PC-9 (cell line): ENCODE data around the gene ALG6. TPM values are rescaled to one million over a fixed set of nuclear protein-coding genes. Genes with fewer than 3 reads are reported as not detected.

Source experiments
- BruUV-seq: library from RNA; stranded (reverse); fragments of 400-500 nt; replicated peaks from 2 replicates; lab custom pipeline; 2021; lab: Mats Ljungman, UMichigan
- CTCF ChIA-PET: fragments of 300-600 bp; sonication (Branson Sonifier 250); formaldehyde crosslinking; loops from one replicate; lab custom pipeline; 2022; ENCODE audit warnings: antibody characterized with exemption; lab: Charles Lee
- POLR2A ChIA-PET: fragments of 300-600 bp; sonication (Branson Sonifier 250); formaldehyde crosslinking; loops from one replicate; lab custom pipeline; 2022; ENCODE audit warnings: antibody characterized with exemption; ENCODE audit not compliant: unreplicated experiment; lab: Charles Lee
- DNase-seq, 2 experiments: peaks; one replicate each; pipeline versions ENCODE4 v3.0.0 to v3.0.0-alpha.2; 2015 to 2022; ENCODE audit warnings: mixed read lengths in 1 of 2
- H2AFZ ChIP-seq: fragments of 200-600 bp; sonication (generic); 2 replicates; pipeline ENCODE4 v1.8.1; 2017; ENCODE audit warnings: antibody characterized with exemption
- H3F3A ChIP-seq: fragments of 200-600 bp; sonication (generic); 2 replicates; pipeline ENCODE4 v1.8.1; 2017; ENCODE audit warnings: antibody characterized with exemption, mild to moderate bottlenecking, low read depth; ENCODE audit not compliant: insufficient read depth
- H3K27ac ChIP-seq: fragments of 200-600 bp; sonication (generic); 2 replicates; pipeline ENCODE4 v1.6.1; 2016; ENCODE audit warnings: mixed run types
- H3K27me3 ChIP-seq: fragments of 200-600 bp; sonication (generic); 2 replicates; pipeline ENCODE4 v1.6.1; 2016; ENCODE audit warnings: low read depth, mixed run types; ENCODE audit not compliant: insufficient read depth
- H3K36me3 ChIP-seq: fragments of 200-600 bp; sonication (generic); 2 replicates; pipeline ENCODE4 v1.6.1; 2016; ENCODE audit warnings: low read depth, mixed run types
- H3K4me1 ChIP-seq: fragments of 200-600 bp; sonication (generic); replicated peaks from 2 replicates; pipeline ENCODE4 v1.6.1; 2016; ENCODE audit warnings: mixed run types; ENCODE audit not compliant: insufficient read depth
- H3K4me2 ChIP-seq: fragments of 200-600 bp; sonication (generic); 2 replicates; pipeline ENCODE4 v1.6.1; 2017; ENCODE audit warnings: mixed run types
- H3K4me3 ChIP-seq: fragments of 200-600 bp; sonication (generic); 2 replicates; pipeline ENCODE4 v1.6.1; 2016; ENCODE audit warnings: mixed run types
- H3K79me2 ChIP-seq: fragments of 200-600 bp; sonication (generic); 2 replicates; pipeline ENCODE4 v1.6.1; 2017; ENCODE audit warnings: low read depth, mixed run types
- H3K9me2 ChIP-seq: fragments of 200-600 bp; sonication (generic); 2 replicates; pipeline ENCODE4 v1.8.1; 2017; ENCODE audit warnings: mild to moderate bottlenecking; ENCODE audit not compliant: insufficient read depth
- H3K9me3 ChIP-seq: fragments of 200-600 bp; sonication (generic); 2 replicates; pipeline ENCODE4 v1.8.1; 2016; ENCODE audit warnings: low read depth; ENCODE audit not compliant: insufficient read depth
- H4K20me1 ChIP-seq: fragments of 200-600 bp; sonication (generic); 2 replicates; pipeline ENCODE4 v1.8.1; 2017; ENCODE audit not compliant: insufficient read depth
- EZH2 ChIP-seq: fragments of 200-600 bp; sonication (generic); IDR thresholded peaks from 2 replicates; pipeline ENCODE4 v1.8.0; 2017; ENCODE audit warnings: antibody characterized with exemption, low read depth
- intact Hi-C: fragments of 100-400 bp; cut with micrococcal nuclease; formaldehyde crosslinking; loops from one replicate; pipeline ENCODE4 v1.10.0; 2022; ENCODE audit not compliant: unreplicated experiment
- microRNA-seq: library from miRNA; unstranded; fragments of <30 nt; microRNA quantifications from one replicate; pipeline ENCODE4 v1.2.0, GENCODE V29; 2021; ENCODE audit warnings: borderline number of aligned reads, borderline replicate concordance
- total RNA-seq: library from RNA; stranded (reverse); gene quantifications from 2 replicates; pipeline ENCODE4 v1.2.3, GENCODE V29; 2021
- TF ChIP-seq, protein P1 (sequence below): fragments of 200-600 bp; sonication (generic); conservative IDR thresholded peaks from 2 replicates; pipeline ENCODE4 v1.6.1; 2017; ENCODE audit warnings: mixed run types, antibody characterized with exemption, mild to moderate bottlenecking, moderate library complexity

The ALG6 gene
- total RNA-seq, 1 experiment from 2014 or later: 14.7 TPM

DNA sequence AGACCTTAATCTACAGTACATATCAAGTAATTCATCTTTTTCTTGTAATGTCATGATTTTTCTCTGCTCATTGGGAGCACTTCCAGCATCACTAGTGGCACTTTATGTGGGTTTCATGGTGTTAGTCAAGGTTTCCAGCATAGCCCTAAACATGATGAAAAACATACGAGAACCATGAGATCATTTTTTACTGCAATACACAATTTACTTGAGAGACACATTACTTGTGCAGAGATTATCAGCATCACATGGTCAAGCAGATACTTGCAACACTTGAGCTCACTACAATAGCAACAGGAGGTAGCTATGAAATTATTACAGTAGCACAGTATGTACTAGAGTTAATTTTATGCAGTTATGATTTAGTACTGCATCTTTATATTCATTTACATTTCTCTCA lies 119.2 kb downstream of the ALG6 start:
- POLR2A ChIA-PET: no interaction called here
- no TSS peak for BruUV-seq
- intact Hi-C loops: no loop called here
- Histone ChIP-seq H3K27ac (no peak overlapping the region), H3K9me2 (no peaks in the 10 kb centered on the region), H3K4me1 (no peaks in the 10 kb centered on the region), H3K27me3 (no peaks in the 10 kb centered on the region), H2AFZ (no peak overlapping the region), H4K20me1 (no peaks in the 10 kb centered on the region), H3K36me3 (no peaks in the 10 kb centered on the region), H3K4me3 (no peak overlapping the region), H3F3A (no peaks in the 10 kb centered on the region; the same call in 1 of the 2 replicates), H3K79me2 (no peaks in the 10 kb centered on the region), H3K9me3 (no peaks in the 10 kb centered on the region), H3K4me2 (no peak overlapping the region)
- TF ChIP-seq EZH2: no peak
- TF ChIP-seq, protein P1, sequence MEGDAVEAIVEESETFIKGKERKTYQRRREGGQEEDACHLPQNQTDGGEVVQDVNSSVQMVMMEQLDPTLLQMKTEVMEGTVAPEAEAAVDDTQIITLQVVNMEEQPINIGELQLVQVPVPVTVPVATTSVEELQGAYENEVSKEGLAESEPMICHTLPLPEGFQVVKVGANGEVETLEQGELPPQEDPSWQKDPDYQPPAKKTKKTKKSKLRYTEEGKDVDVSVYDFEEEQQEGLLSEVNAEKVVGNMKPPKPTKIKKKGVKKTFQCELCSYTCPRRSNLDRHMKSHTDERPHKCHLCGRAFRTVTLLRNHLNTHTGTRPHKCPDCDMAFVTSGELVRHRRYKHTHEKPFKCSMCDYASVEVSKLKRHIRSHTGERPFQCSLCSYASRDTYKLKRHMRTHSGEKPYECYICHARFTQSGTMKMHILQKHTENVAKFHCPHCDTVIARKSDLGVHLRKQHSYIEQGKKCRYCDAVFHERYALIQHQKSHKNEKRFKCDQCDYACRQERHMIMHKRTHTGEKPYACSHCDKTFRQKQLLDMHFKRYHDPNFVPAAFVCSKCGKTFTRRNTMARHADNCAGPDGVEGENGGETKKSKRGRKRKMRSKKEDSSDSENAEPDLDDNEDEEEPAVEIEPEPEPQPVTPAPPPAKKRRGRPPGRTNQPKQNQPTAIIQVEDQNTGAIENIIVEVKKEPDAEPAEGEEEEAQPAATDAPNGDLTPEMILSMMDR: no peak
- CTCF ChIA-PET: no interaction called here
- no peak for DNase-seq

DNA sequence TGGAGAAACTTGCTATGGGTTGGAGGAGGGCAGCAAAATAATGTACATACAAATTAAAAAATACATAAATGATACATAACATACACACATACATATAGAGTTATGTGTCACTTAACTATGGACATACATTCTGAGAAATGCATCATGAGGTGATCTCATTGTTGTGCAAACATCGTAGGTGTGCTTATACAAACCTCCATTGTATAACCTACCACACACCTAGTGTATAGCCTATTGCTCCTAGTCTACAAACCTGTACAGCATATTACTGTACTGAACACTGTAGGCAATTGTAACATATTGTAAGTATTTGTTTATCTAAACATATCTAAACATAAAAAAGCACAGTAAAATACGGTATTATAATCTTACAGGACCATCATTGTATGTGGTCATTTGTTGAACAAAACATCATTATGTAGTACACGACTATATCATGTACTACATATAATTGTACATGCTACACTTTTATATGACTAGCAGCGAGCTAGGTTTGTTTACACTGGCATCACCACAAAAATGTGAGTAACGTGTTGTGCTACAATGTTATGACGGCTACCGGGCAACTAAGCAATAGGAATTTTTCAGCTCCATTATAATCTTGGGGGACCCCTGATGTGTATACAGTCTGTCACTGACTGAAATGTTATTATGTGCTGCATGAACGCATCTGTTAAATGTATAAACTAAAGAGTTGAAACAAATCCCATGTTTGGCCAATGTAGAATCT lies 120.1 kb downstream of the ALG6 start:
- TF ChIP-seq, protein P1: no peak
- no peak for TF ChIP-seq EZH2
- Histone ChIP-seq H3K36me3 (no peaks in the 10 kb centered on the region), H3K4me2 (no peak overlapping the region), H3F3A (no peaks in the 10 kb centered on the region; the same call in 1 of the 2 replicates), H2AFZ (no peak overlapping the region), H3K9me3 (no peaks in the 10 kb centered on the region), H4K20me1 (no peaks in the 10 kb centered on the region), H3K27me3 (no peaks in the 10 kb centered on the region), H3K27ac (no peak overlapping the region), H3K4me3 (no peak overlapping the region), H3K4me1 (no peaks in the 10 kb centered on the region), H3K9me2 (no peaks in the 10 kb centered on the region), H3K79me2 (no peaks in the 10 kb centered on the region)
- BruUV-seq: no TSS peak
- no peak for DNase-seq
- ChIA-PET CTCF (no interaction called here), POLR2A (no interaction called here)
- intact Hi-C loops: no loop called here

Small RNA genes within 50 kb of the gene (microRNA-seq; reads per million reads assigned to microRNA genes)
- gene MIR6068: not detected

Other genes starting within 250 kb of the ALG6 start
- gene FOXD3, start 45.1 kb upstream of the ALG6 start, total RNA-seq: not detected in 2 replicates
- gene ITGB3BP, start 155.6 kb downstream of the ALG6 start, total RNA-seq: 61.7 and 79.2 TPM in 2 replicates
- 7.7 and 11.2 TPM in 2 replicates for gene EFCAB7, start 155.9 kb downstream of the ALG6 start, total RNA-seq
- gene PGM1, start 225.8 kb downstream of the ALG6 start, total RNA-seq: 90.1 and 101 TPM in 2 replicates